Measurements from ENCODE around the gene LAMB4. TPM values are rescaled to one million over a fixed set of nuclear protein-coding genes. Genes with fewer than 3 reads are reported as not detected.

Gene LAMB4
- total and polyA plus RNA-seq, 7 donors: 0.04 to 2.0 (median 0.14) TPM; not detected in 4

DNA sequence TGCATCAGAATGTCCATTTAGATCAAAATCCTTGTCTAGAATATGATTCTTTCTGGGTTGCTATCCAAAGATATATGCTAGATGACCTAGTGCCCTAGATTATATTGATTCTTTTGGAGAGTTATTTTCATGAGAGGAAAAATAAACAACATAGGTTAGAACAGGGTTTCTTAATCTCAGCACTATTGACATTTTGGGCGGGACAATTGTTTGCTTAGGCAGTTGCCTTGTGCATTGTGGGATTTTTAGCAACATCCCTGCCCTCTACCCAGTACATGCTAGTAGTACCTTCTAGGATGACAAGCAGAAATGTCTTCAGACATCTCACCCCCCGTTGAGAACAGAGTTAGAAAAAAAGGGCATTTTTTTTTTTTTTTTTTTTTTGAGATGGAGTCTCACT is 102.0 kb downstream of the LAMB4 start:
- Histone ChIP-seq H3K36me3 (no peaks in the 10 kb centered on the region), H3K27me3 (no peaks in the 10 kb centered on the region), H3K4me3 (no peak overlapping the region), H3K9me3 (no peaks in the 10 kb centered on the region), H3K27ac (no peak overlapping the region), H3K4me1 (peaks cover 0 to 6% (median 0%) of the 10 kb centered on the region in 4 donors)
- no peak for DNase-seq
- TF ChIP-seq, protein P1, sequence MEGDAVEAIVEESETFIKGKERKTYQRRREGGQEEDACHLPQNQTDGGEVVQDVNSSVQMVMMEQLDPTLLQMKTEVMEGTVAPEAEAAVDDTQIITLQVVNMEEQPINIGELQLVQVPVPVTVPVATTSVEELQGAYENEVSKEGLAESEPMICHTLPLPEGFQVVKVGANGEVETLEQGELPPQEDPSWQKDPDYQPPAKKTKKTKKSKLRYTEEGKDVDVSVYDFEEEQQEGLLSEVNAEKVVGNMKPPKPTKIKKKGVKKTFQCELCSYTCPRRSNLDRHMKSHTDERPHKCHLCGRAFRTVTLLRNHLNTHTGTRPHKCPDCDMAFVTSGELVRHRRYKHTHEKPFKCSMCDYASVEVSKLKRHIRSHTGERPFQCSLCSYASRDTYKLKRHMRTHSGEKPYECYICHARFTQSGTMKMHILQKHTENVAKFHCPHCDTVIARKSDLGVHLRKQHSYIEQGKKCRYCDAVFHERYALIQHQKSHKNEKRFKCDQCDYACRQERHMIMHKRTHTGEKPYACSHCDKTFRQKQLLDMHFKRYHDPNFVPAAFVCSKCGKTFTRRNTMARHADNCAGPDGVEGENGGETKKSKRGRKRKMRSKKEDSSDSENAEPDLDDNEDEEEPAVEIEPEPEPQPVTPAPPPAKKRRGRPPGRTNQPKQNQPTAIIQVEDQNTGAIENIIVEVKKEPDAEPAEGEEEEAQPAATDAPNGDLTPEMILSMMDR (IDR thresholded peaks at IDR 0.05): no peak
- TF ChIP-seq EP300 (IDR thresholded peaks at IDR 0.05) (no peak), POLR2A (IDR thresholded peaks at IDR 0.05) (no peak), POLR2AphosphoS5 (IDR thresholded peaks at IDR 0.05) (no peak)
- WGBS, 2 donors: 30 to 68% methylated on average over 2 of the region's 2 CpGs
- intact Hi-C loops (cut with DNase I): no loop called here

DNA sequence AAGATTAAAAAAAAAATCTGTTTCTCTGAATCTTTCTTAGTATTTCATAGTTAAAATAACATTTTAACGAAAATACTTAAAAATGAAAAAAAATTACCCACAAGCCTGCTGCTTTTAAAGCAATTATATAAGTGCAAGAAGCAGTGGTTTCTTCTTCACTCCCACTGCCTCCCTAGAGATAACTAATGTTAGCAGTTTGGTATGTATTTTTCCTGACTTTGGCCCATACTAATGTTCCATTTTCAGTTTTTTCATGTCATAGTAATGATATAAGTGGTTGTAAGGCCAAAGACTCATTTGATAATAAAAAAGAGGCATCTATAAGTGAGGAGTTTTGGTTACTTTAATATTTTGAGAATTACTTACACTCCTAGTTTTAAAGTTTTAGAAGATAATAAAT is 102.9 kb downstream of the LAMB4 start:
- intact Hi-C loops (cut with DNase I): no loop called here
- H3K4me3 ChIP-seq: no peak overlapping the region
- H3K27me3 ChIP-seq: no peaks in the 10 kb centered on the region
- no peaks in the 10 kb centered on the region for H3K36me3 ChIP-seq
- no peak for DNase-seq
- TF ChIP-seq, protein P1 (IDR thresholded peaks at IDR 0.05): no peak
- no peak for TF ChIP-seq POLR2A (IDR thresholded peaks at IDR 0.05)
- no peak for TF ChIP-seq POLR2AphosphoS5 (IDR thresholded peaks at IDR 0.05)
- TF ChIP-seq EP300 (IDR thresholded peaks at IDR 0.05): no peak
- 77 to 94% methylated on average over 1 of the region's 1 CpG for WGBS, 2 donors
- H3K9me3 ChIP-seq: no peaks in the 10 kb centered on the region
- H3K27ac ChIP-seq: no peak overlapping the region
- peaks cover 0 to 13% (median 5%) of the 10 kb centered on the region in 4 donors for H3K4me1 ChIP-seq

DNA sequence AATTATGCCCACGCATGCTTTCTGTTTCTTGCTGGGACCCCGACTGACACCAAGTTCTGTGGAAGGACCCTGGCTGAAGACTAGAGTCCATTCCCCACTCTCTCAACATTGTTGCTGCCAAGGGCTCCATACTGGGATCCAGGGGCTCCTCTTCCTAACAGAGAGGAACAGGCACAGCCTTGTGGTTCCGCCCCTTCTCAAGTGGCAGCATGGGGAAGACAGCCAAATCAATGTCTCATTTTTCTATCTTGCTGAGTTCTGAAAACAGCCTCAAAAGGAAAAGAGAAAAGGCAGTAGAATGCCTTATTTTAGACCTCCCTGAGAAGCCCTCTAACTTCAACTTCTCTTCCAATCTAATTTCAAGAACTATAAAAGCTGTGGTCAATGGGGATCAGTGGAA is 103.5 kb downstream of the LAMB4 start:
- TF ChIP-seq, protein P1 (IDR thresholded peaks at IDR 0.05): no peak
- TF ChIP-seq POLR2A (IDR thresholded peaks at IDR 0.05) (no peak), POLR2AphosphoS5 (IDR thresholded peaks at IDR 0.05) (no peak), EP300 (IDR thresholded peaks at IDR 0.05) (no peak)
- no peaks in the 10 kb centered on the region for H3K36me3 ChIP-seq
- H3K4me3 ChIP-seq: no peak overlapping the region
- no peaks in the 10 kb centered on the region for H3K27me3 ChIP-seq
- no peak overlapping the region for H3K27ac ChIP-seq
- DNase-seq: no peak
- no peaks in the 10 kb centered on the region for H3K9me3 ChIP-seq
- peaks cover 0 to 13% (median 8%) of the 10 kb centered on the region in 4 donors for H3K4me1 ChIP-seq
- intact Hi-C loops (cut with DNase I): no loop called here
- 93% methylated on average over 3 of the region's 3 CpGs for WGBS, 2 donors

DNA sequence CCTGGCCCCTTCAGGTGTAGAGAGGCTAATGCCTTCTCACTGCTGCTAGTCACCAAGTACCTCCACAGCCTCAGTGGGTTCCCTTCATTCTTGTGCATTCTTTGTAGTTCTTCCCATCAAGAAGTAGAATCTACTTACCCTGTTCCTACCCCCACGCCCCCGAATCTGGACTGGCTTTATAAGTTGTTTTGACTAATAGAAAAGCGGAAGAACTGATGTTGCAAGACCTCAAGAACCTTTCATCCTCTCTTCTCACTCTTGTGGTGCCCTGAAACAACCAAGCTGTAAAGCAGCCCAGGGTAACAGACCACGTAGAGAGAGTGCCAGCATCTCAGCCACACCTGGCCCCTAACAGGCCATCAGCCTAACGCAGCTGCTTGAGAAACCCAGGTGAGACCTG is 104.0 kb downstream of the LAMB4 start:
- Histone ChIP-seq H3K27ac (no peak overlapping the region), H3K9me3 (no peaks in the 10 kb centered on the region), H3K36me3 (no peaks in the 10 kb centered on the region), H3K27me3 (no peaks in the 10 kb centered on the region), H3K4me1 (peaks cover 0 to 13% (median 8%) of the 10 kb centered on the region in 4 donors), H3K4me3 (no peak overlapping the region)
- DNase-seq: no peak
- no peak for TF ChIP-seq POLR2A (IDR thresholded peaks at IDR 0.05)
- TF ChIP-seq, protein P1 (IDR thresholded peaks at IDR 0.05): no peak
- no peak for TF ChIP-seq POLR2AphosphoS5 (IDR thresholded peaks at IDR 0.05)
- no peak for TF ChIP-seq EP300 (IDR thresholded peaks at IDR 0.05)
- intact Hi-C loops (cut with DNase I): no loop called here
- 91 to 94% methylated on average over 5 of the region's 5 CpGs for WGBS, 2 donors

DNA sequence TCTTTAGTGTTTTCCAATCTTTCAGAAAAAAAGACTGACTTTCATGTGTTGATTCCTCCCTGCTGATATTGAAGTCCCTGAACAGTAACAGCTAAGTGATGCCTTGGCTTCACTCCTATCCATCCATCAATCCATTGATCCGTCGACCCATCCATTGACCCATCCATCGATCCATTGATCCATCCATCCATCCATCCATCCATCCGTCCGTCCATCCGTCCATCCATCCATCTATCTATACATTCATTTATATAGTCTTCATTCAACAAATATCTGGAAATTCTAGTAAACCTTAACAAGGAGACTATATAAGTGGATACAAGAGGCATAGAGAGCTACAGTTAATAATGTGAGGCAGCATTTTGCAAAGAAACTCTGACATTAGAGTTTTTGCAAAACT is 105.6 kb downstream of the LAMB4 start:
- 89 to 90% methylated on average over 6 of the region's 6 CpGs for WGBS, 2 donors
- H3K27me3 ChIP-seq: no peaks in the 10 kb centered on the region
- DNase-seq: no peak
- H3K36me3 ChIP-seq: no peaks in the 10 kb centered on the region
- H3K9me3 ChIP-seq: no peaks in the 10 kb centered on the region
- peaks cover 0 to 13% (median 8%) of the 10 kb centered on the region in 4 donors for H3K4me1 ChIP-seq
- peak overlapping the region in 1 of 4 donors; percentile 32 for H3K27ac ChIP-seq
- H3K4me3 ChIP-seq: no peak overlapping the region
- TF ChIP-seq POLR2A (IDR thresholded peaks at IDR 0.05): no peak
- TF ChIP-seq, protein P1 (IDR thresholded peaks at IDR 0.05): no peak
- intact Hi-C loops (cut with DNase I): no loop called here
